ENCODE measurements around the gene LSM4.

Gene LSM4

GRCh38 chr19:18304458-18305310 lies 18.2 kb downstream of the LSM4 start:
- H2AFZ ChIP-seq (ENCODE audit: insufficient read depth, low read length, poor library complexity) = peak overlapping the region; percentile 4
- no peak overlapping the region for H3K23ac ChIP-seq (ENCODE audit: low read length)
- H3K79me2 ChIP-seq (ENCODE audit: control insufficient read depth, insufficient read depth, low read length, poor library complexity) = peaks cover 4% of the 10 kb centered on the region
- H3K9me3 ChIP-seq (ENCODE audit: insufficient read depth, low read depth, low read length) = peaks cover 2% of the 10 kb centered on the region
- H3K79me1 ChIP-seq (ENCODE audit: low read length) = peaks cover 29% of the 10 kb centered on the region
- no CpG with 5 or more reads among the region's 29 CpGs for WGBS (ENCODE audit: extremely low coverage, insufficient coverage, insufficient read length)
- H3K4me1 ChIP-seq (ENCODE audit: control insufficient read depth in 1 of 2, insufficient read depth in 2 of 2, low read length in 2 of 2) = peaks cover 23 to 25% of the 10 kb centered on the region in 2 experiments
- H3K27ac ChIP-seq (ENCODE audit: low read depth, low read length) = peak overlapping the region; percentile 95
- H4K91ac ChIP-seq (ENCODE audit: low read depth, low read length) = peak overlapping the region; percentile 94
- H3K4me2 ChIP-seq (ENCODE audit: low read length) = peak overlapping the region; percentile 52
- peak overlapping the region; percentile 52 for H2BK12ac ChIP-seq (ENCODE audit: low read length)
- peak; percentile 83 to 86 for DNase-seq
- H2BK5ac ChIP-seq (ENCODE audit: low read depth, low read length, poor library complexity) = peak overlapping the region; percentile 93
- peak overlapping the region; percentile 89 for H2AK5ac ChIP-seq (ENCODE audit: low read length)
- H3K4me3 ChIP-seq (ENCODE audit: low read depth, low read length) = no peak overlapping the region
- H3K9ac ChIP-seq (ENCODE audit: low read length) = peak overlapping the region; percentile 49
- H2BK120ac ChIP-seq (ENCODE audit: insufficient read depth, low read length, poor library complexity) = peak overlapping the region; percentile 98
- H4K12ac ChIP-seq (ENCODE audit: low read depth, low read length) = peak overlapping the region; percentile 75
- peak overlapping the region; percentile 81 for H3K14ac ChIP-seq (ENCODE audit: low read length)
- H3K4ac ChIP-seq (ENCODE audit: low read depth, low read length) = peak overlapping the region; percentile 87
- H3K27me3 ChIP-seq (ENCODE audit: insufficient read depth, low read length) = no peaks in the 10 kb centered on the region
- peaks cover 38 to 39% of the 10 kb centered on the region in 2 experiments for H3K36me3 ChIP-seq (ENCODE audit: control insufficient read depth in 1 of 2, insufficient read depth in 2 of 2, low read length in 2 of 2)
- peak overlapping the region; percentile 92 for H4K8ac ChIP-seq (ENCODE audit: low read depth, low read length)
- peak overlapping the region; percentile 94 for H3K18ac ChIP-seq (ENCODE audit: low read length)

- peaks cover 23 to 25% of the 10 kb centered on the region in 2 experiments for H3K4me1 ChIP-seq (ENCODE audit: control insufficient read depth in 1 of 2, insufficient read depth in 2 of 2, low read length in 2 of 2)
- H2BK120ac ChIP-seq (ENCODE audit: insufficient read depth, low read length, poor library complexity) = peak overlapping the region; percentile 67
- peak overlapping the region; percentile 75 for H4K8ac ChIP-seq (ENCODE audit: low read depth, low read length)
- H2BK12ac ChIP-seq (ENCODE audit: low read length) = peak overlapping the region; percentile 87
- H3K4me2 ChIP-seq (ENCODE audit: low read length) = peak overlapping the region; percentile 52
- no peaks in the 10 kb centered on the region for H3K27me3 ChIP-seq (ENCODE audit: insufficient read depth, low read length)
- H3K79me1 ChIP-seq (ENCODE audit: low read length) = peaks cover 32% of the 10 kb centered on the region
- peak overlapping the region; percentile 80 for H2BK5ac ChIP-seq (ENCODE audit: low read depth, low read length, poor library complexity)
- no peak overlapping the region for H3K23ac ChIP-seq (ENCODE audit: low read length)
- DNase-seq = no peak
- peak overlapping the region; percentile 88 for H3K18ac ChIP-seq (ENCODE audit: low read length)
- peak overlapping the region; percentile 66 for H3K4ac ChIP-seq (ENCODE audit: low read depth, low read length)
- WGBS (ENCODE audit: extremely low coverage, insufficient coverage, insufficient read length) = no CpG with 5 or more reads among the region's 2 CpGs
- no peak overlapping the region for H3K4me3 ChIP-seq (ENCODE audit: low read depth, low read length)
- H2AK5ac ChIP-seq (ENCODE audit: low read length) = peak overlapping the region; percentile 94
- peaks cover 33% of the 10 kb centered on the region in 2 experiments for H3K36me3 ChIP-seq (ENCODE audit: control insufficient read depth in 1 of 2, insufficient read depth in 2 of 2, low read length in 2 of 2)
- H3K27ac ChIP-seq (ENCODE audit: low read depth, low read length) = peak overlapping the region; percentile 95
- H4K91ac ChIP-seq (ENCODE audit: low read depth, low read length) = peak overlapping the region; percentile 92
- peak overlapping the region; percentile 31 for H4K12ac ChIP-seq (ENCODE audit: low read depth, low read length)
- peak overlapping the region; percentile 56 for H2AFZ ChIP-seq (ENCODE audit: insufficient read depth, low read length, poor library complexity)
- H3K79me2 ChIP-seq (ENCODE audit: control insufficient read depth, insufficient read depth, low read length, poor library complexity) = peaks cover 4% of the 10 kb centered on the region
- H3K14ac ChIP-seq (ENCODE audit: low read length) = peak overlapping the region; percentile 87
- peaks cover 2% of the 10 kb centered on the region for H3K9me3 ChIP-seq (ENCODE audit: insufficient read depth, low read depth, low read length)
- no peak overlapping the region for H3K9ac ChIP-seq (ENCODE audit: low read length)
Measured at GRCh38 chr19:18304208-18304457, 18.7 kb downstream of the LSM4 start.

GRCh38 chr19:18301718-18302111 lies 21.2 kb downstream of the LSM4 start:
- Histone ChIP-seq H4K12ac (ENCODE audit: low read depth, low read length) (no peak overlapping the region), H3K9me3 (ENCODE audit: insufficient read depth, low read depth, low read length) (peaks cover 2% of the 10 kb centered on the region), H2AK5ac (ENCODE audit: low read length) (peak overlapping the region; percentile 51), H3K18ac (ENCODE audit: low read length) (no peak overlapping the region), H4K8ac (ENCODE audit: low read depth, low read length) (no peak overlapping the region), H3K36me3 (ENCODE audit: control insufficient read depth in 1 of 2, insufficient read depth in 2 of 2, low read length in 2 of 2) (peaks cover 10% of the 10 kb centered on the region in 2 experiments), H2AFZ (ENCODE audit: insufficient read depth, low read length, poor library complexity) (no peak overlapping the region), H3K79me2 (ENCODE audit: control insufficient read depth, insufficient read depth, low read length, poor library complexity) (peaks cover 4% of the 10 kb centered on the region), H2BK12ac (ENCODE audit: low read length) (peak overlapping the region; percentile 37), H3K9ac (ENCODE audit: low read length) (no peak overlapping the region), H3K4me3 (ENCODE audit: low read depth, low read length) (no peak overlapping the region), H4K91ac (ENCODE audit: low read depth, low read length) (peak overlapping the region; percentile 58), H3K14ac (ENCODE audit: low read length) (peak overlapping the region; percentile 3), H3K27ac (ENCODE audit: low read depth, low read length) (no peak overlapping the region), H3K79me1 (ENCODE audit: low read length) (peaks cover 32% of the 10 kb centered on the region), H2BK120ac (ENCODE audit: insufficient read depth, low read length, poor library complexity) (no peak overlapping the region), H3K27me3 (ENCODE audit: insufficient read depth, low read length) (no peaks in the 10 kb centered on the region), H3K4ac (ENCODE audit: low read depth, low read length) (no peak overlapping the region), H3K4me1 (ENCODE audit: control insufficient read depth in 1 of 2, insufficient read depth in 2 of 2, low read length in 2 of 2) (peaks cover 23 to 25% of the 10 kb centered on the region in 2 experiments), H2BK5ac (ENCODE audit: low read depth, low read length, poor library complexity) (no peak overlapping the region), H3K4me2 (ENCODE audit: low read length) (no peak overlapping the region), H3K23ac (ENCODE audit: low read length) (no peak overlapping the region)
- WGBS (ENCODE audit: extremely low coverage, insufficient coverage, insufficient read length) = no CpG with 5 or more reads among the region's 4 CpGs
- no peak for DNase-seq

- peak overlapping the region; percentile 70 for H3K4ac ChIP-seq (ENCODE audit: low read depth, low read length)
- H4K91ac ChIP-seq (ENCODE audit: low read depth, low read length) = peak overlapping the region; percentile 92
- no peak overlapping the region for H3K4me2 ChIP-seq (ENCODE audit: low read length)
- no peak overlapping the region for H3K4me3 ChIP-seq (ENCODE audit: low read depth, low read length)
- peak overlapping the region; percentile 89 for H2BK120ac ChIP-seq (ENCODE audit: insufficient read depth, low read length, poor library complexity)
- H3K79me2 ChIP-seq (ENCODE audit: control insufficient read depth, insufficient read depth, low read length, poor library complexity) = peaks cover 4% of the 10 kb centered on the region
- peaks cover 32% of the 10 kb centered on the region for H3K79me1 ChIP-seq (ENCODE audit: low read length)
- peak overlapping the region; percentile 36 for H3K14ac ChIP-seq (ENCODE audit: low read length)
- peak overlapping the region; percentile 36 for H3K27ac ChIP-seq (ENCODE audit: low read depth, low read length)
- H4K8ac ChIP-seq (ENCODE audit: low read depth, low read length) = peak overlapping the region; percentile 78
- peak; percentile 97 for DNase-seq
- H3K4me1 ChIP-seq (ENCODE audit: control insufficient read depth in 1 of 2, insufficient read depth in 2 of 2, low read length in 2 of 2) = peaks cover 23 to 25% of the 10 kb centered on the region in 2 experiments
- H3K23ac ChIP-seq (ENCODE audit: low read length) = no peak overlapping the region
- H2BK12ac ChIP-seq (ENCODE audit: low read length) = peak overlapping the region; percentile 66
- no peaks in the 10 kb centered on the region for H3K27me3 ChIP-seq (ENCODE audit: insufficient read depth, low read length)
- H3K36me3 ChIP-seq (ENCODE audit: control insufficient read depth in 1 of 2, insufficient read depth in 2 of 2, low read length in 2 of 2) = peaks cover 4% of the 10 kb centered on the region in 2 experiments
- no peak overlapping the region for H2AFZ ChIP-seq (ENCODE audit: insufficient read depth, low read length, poor library complexity)
- H2AK5ac ChIP-seq (ENCODE audit: low read length) = peak overlapping the region; percentile 69
- no CpG with 5 or more reads among the region's 18 CpGs for WGBS (ENCODE audit: extremely low coverage, insufficient coverage, insufficient read length)
- H2BK5ac ChIP-seq (ENCODE audit: low read depth, low read length, poor library complexity) = peak overlapping the region; percentile 31
- no peak overlapping the region for H3K9ac ChIP-seq (ENCODE audit: low read length)
- H4K12ac ChIP-seq (ENCODE audit: low read depth, low read length) = no peak overlapping the region
- peak overlapping the region; percentile 25 for H3K18ac ChIP-seq (ENCODE audit: low read length)
- peaks cover 2% of the 10 kb centered on the region for H3K9me3 ChIP-seq (ENCODE audit: insufficient read depth, low read depth, low read length)
Measured at GRCh38 chr19:18300930-18301717, 21.8 kb downstream of the LSM4 start.

Measured in trophoblast cell (in vitro differentiated cells and primary cell).